Suppressor macrophage treated with lipopolysaccharide for 4 hours (primary cell): Measurements from ENCODE around the gene PSG7.
"Not testable (repeated sequence)": the region's sequence is repeated elsewhere in the genome, so short reads cannot be mapped to it uniquely, and the experiment has no call there.

Experiments
- DNase-seq: peaks from one replicate; pipeline ENCODE4 v3.0.0-alpha.2; 2020

PSG7 gene

DNA sequence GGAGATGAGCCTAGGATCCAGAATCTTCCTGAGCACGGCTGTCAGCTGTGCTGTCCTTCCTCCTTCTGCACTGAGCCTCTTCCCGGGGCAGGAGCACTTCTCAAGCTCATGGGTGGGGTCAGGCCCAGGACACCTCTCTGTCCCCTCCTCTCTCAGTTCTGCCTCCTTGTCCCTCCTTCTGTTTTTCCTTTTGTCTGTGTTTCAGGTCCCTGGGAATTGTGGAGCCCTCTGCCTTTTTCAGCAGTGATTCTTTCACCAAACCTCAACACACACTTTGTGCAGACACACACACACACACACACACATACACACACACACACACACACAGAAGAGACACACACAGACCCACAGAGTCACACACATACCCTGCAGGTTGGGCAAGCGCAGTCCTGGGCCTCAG is at the start of gene PSG7:
Gene PSG7 (minus strand): TSS at position 101 of the 400 bp plus-strand sequence. CDS start 131 bp downstream, outside the sequence.
- not testable (repeated sequence) for DNase-seq

- no peak for DNase-seq
These were observed 48.6 kb upstream of the PSG7 start for GRCh38 chr19:42985588-42985987.

GRCh38 chr19:42982111-42982510 is 45.1 kb upstream of the PSG7 start:
- not testable (repeated sequence) for DNase-seq

GRCh38 chr19:42971451-42971850 is 34.4 kb upstream of the PSG7 start:
- not testable (repeated sequence) for DNase-seq

DNA sequence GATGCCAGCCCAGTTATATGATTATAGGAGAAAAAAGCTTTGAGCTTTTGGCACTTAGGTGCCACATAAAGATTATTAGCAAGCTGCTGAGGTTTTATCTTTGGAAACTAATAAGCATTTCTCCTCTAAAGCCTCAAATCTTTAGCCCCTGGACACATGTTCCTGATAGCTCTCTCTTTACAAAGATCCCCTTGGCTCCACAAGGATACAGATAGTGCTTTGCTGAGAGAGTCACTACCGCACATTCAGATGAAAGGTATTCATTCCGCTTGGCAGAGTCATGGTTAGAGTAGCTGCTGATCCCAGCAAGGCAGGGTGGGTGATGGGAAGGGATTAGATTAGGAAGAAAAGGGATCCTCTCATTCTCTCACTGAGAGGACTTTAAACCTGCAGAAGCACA is 28.2 kb upstream of the PSG7 start:
- DNase-seq = no peak

DNA sequence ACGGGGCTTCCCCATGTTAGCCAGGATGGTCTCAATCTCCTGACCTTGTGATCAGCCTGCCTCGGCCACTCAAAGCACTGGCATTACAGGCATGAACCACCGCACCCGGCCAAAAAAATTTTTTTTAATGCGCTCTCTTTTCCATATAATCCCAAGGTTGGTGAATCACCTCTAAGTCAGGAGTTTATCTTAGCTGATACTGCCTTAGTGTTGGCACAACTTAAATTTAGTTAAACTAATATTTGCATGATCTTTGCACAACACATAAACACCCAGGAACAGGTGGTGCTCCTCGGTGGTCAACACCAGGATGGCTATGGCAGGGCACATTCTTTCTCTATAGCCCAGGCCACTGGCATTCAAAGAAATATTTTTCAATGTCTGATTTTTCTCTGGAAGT is 24.1 kb upstream of the PSG7 start:
- no peak for DNase-seq

GRCh38 chr19:42952126-42952525 is 15.1 kb upstream of the PSG7 start:
- DNase-seq = not testable (repeated sequence)

GRCh38 chr19:42951476-42951875 is 14.5 kb upstream of the PSG7 start:
- not testable (repeated sequence) for DNase-seq

- no peak for DNase-seq
These were observed 5.3 kb upstream of the PSG7 start for GRCh38 chr19:42942187-42942789.

DNA sequence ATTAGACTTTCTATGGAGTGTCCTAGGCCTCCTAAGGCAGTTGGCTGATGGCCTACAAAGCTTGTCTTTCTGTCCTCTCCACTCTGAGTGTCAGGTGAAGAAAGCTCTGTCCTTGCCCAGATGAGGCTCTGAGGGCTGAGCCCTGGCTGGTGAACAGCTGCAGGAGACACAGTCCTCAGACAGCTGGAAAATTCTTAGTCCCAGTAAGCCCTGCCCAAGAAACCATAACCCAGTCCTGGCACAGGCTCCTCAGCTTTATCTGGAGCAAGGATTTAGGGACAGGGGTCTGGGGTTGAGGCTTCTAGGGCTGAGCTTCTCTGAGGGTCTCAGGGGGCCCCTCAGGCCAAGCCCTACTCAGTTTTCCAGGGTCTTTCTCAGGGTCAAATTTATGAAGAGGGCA is 2.3 kb downstream of the PSG7 start:
- DNase-seq = not testable (repeated sequence)

- not testable (repeated sequence) for DNase-seq
These were observed 2.8 kb downstream of the PSG7 start for GRCh38 chr19:42934183-42934582.

GRCh38 chr19:42933412-42933811 is 3.6 kb downstream of the PSG7 start:
- DNase-seq = not testable (repeated sequence)

- peak; percentile 0 for DNase-seq
These were observed 4.4 kb downstream of the PSG7 start for GRCh38 chr19:42932485-42933101.

DNA sequence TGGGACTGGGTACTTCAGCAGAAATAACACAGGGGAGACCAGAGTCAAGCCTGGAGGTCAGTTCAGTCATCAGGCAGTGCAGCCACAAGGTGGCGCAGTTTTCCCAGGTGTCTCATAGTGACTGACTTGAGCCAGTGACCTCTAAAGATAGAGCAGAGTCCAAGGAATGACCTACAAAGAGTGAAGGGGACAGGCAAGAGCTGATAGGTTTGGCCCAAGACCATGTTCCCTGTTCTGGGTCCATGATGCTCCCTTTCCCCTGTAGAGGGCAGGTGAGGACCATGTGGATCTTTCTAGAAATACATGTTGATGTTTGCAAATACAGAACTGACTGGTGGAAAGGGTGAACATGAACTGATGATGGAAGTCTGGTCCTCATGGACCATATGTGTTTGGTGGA is 6.8 kb downstream of the PSG7 start:
- DNase-seq = peak; percentile 18

- DNase-seq = no peak
These were observed 8.1 kb downstream of the PSG7 start for GRCh38 chr19:42928896-42929295.

- DNase-seq = no peak
These were observed 10.2 kb downstream of the PSG7 start for GRCh38 chr19:42926781-42927180.

DNA sequence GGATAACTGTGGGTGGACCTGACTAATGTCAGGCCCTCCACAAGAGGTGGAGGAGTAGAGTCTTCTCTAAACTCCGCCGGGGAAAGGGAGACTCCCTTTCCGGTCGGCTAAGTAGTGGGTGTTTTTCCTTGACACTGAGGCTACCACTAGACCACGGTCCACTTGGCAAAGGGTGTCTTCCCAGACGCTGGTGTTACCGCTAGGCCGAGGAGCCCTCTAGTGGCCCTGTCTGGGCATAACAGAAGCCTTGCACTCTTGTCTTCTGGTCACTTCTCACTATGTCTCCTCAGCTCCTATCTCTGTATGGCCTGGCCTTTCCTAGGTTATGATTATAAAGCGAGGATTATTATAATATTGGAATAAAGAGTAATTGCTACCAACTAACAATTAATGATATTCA is 13.9 kb downstream of the PSG7 start:
- DNase-seq = peak; percentile 43

DNA sequence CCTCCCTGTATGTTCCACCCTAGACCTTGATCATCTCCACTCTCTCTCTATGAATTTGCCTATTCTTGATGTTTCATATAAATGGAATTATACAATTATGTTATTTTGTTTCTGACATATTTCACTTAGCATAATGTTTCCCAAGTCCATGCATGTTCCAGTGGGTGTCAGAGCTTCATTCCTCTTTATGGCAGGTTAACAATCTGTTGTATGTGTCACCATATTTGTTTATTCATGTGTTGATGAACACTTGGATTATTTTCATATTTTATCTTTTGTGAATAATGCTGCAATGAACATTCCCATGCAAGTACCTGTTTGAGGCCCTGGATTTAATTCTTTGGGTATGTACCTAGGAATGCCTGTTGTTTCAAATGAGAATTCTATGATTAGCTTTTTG is 16.0 kb downstream of the PSG7 start:
- not testable (repeated sequence) for DNase-seq

DNA sequence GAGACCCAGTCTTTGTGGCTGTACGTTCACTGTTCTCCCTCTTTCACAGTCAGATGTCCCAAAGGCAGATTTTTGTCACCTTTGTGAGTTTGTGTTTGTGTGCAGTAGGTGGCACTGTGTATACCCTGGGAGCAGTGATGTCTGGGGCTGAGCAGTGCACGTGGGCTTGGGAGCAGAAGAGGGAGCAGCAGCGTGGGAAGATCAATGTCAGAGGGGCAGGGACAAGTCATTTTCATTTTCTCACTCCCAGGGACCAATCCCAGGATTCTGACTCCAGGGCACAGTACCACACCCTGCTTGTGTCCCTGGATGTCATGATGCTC is 17.3 kb downstream of the PSG7 start:
- no peak for DNase-seq

- DNase-seq = not testable (repeated sequence)
These were observed 17.8 kb downstream of the PSG7 start for GRCh38 chr19:42919070-42919756.

DNA sequence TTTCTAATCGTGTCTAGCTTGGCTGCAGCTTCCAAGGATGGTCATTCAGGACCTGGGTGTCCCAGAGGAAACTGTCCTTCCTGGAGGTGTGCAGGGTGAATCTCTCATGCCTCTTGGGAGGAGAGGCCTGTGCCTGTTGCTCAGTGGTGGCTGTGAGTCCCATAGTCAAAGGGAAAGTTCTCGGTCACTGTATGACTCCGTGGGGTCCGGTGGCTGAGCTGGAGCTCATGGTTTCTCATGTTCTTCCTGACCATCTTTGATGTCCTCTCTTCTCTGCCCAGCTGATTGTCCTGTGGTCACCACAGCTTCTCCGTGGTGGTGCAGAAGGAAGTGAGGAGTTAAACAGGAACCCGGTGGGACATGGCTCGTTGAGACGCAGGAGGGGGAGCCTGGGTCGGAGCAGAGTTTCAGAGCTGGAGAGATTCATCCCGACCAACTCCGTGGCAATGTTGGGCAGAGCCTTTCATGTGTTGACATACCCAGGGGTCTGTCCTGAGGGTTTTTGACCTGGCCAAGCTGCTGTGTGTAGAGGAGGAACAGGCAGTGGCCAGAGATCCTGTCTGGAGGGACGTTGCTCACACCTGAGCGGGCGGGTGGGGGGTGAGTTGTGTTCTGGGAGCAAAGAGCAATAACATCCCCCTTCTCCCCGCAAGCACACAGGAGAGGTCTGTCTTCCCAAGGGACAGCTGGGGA is 18.5 kb downstream of the PSG7 start:
- not testable (repeated sequence) for DNase-seq

- DNase-seq = not testable (repeated sequence)
These were observed 19.4 kb downstream of the PSG7 start, which contains the start of gene PSG6 for GRCh38 chr19:42917634-42918033. Gene PSG6, minus strand, starts transcription at chr19:42917894. Its CDS starts 102 bp downstream, at chr19:42917792.

DNA sequence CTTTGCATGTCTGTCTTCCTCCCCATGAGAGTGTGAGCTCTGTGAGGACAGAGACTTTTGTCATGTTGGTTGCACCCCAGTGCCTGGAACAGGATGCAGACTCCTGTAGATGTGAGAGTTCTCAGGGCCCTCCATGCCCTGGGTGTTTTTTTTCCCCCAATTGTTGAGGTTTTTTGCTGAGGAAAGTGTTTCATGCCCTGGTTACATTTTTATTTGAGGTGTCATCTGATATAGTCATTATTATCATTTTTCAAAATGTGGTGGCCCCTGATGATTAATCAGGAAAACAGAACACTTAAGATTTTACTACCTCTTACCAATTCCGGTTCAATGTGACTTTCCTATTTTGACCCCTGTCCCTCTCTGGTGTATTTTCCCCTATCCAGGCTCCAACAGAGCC is 20.1 kb downstream of the PSG7 start:
- DNase-seq = not testable (repeated sequence)

GRCh38 chr19:42913516-42913915 is 23.5 kb downstream of the PSG7 start:
- not testable (repeated sequence) for DNase-seq
